Hepatocyte (in vitro differentiated cells): ENCODE data around the gene SH3RF3.

Experiments
- CTCF ChIP-seq: fragments of 200-600 bp; sonication (generic); IDR thresholded peaks from 2 replicates; pipeline ENCODE4 v1.5.1; 2016; ENCODE audit warnings: antibody characterized with exemption, mild to moderate bottlenecking; ENCODE audit not compliant: poor library complexity
- EZH2 ChIP-seq: fragments of 200-600 bp; sonication (generic); IDR thresholded peaks from 2 replicates; pipeline ENCODE4 v1.6.1; 2016; ENCODE audit warnings: antibody characterized with exemption, mild to moderate bottlenecking, borderline replicate concordance
- EZH2phosphoT487 ChIP-seq: fragments of 200-600 bp; sonication (generic); IDR thresholded peaks from one replicate; pipeline ENCODE4 v1.6.1; 2018; ENCODE audit warnings: antibody characterized with exemption, mild to moderate bottlenecking, low read depth, moderate library complexity; ENCODE audit not compliant: unreplicated experiment, severe bottlenecking

- TF ChIP-seq EZH2 (no peak), CTCF (no peak), EZH2phosphoT487 (no peak)
Observed at GRCh38 chr2:109531896-109532727, 403.1 kb downstream of the SH3RF3 start.
